Measurements from ENCODE around the gene METAP1D.
"Not testable (repeated sequence)": the region's sequence is repeated elsewhere in the genome, so short reads cannot be mapped to it uniquely, and the experiment has no call there.

The METAP1D gene

DNA sequence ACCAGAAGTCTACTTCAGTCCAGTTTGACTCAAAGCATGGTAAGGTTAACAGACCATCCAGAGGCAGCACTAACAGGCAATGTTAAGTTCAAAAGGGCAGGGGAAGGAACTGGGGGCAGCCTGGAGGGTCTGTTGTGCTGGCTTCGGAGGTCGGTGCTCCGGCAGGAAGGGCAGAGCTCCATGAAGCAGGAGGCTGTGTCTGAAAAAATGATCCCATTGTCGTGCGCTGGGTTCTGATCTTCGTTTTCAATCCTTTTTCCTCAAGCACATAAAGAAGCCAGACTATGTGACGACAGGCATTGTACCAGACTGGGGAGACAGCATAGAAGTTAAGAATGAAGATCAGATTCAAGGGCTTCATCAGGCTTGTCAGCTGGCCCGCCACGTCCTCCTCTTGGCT, 63.7 kb downstream of the METAP1D start:
- Histone ChIP-seq H3K79me2 (ENCODE audit: insufficient read depth, low read length) (no peaks in the 10 kb centered on the region), H3K36me3 (ENCODE audit: low read length) (no peaks in the 10 kb centered on the region), H3K9ac (ENCODE audit: low read length) (no peak overlapping the region), H4K20me1 (ENCODE audit: low read depth, low read length) (no peaks in the 10 kb centered on the region), H3F3A (ENCODE audit: insufficient read depth) (no peaks in the 10 kb centered on the region), H3K4me2 (ENCODE audit: low read depth, low read length, poor library complexity, severe bottlenecking) (no peak overlapping the region), H2AFZ (ENCODE audit: low read depth, low read length, severe bottlenecking) (no peak overlapping the region), H3K9me3 (ENCODE audit: insufficient read depth, low read length) (no peaks in the 10 kb centered on the region), H3K27ac (ENCODE audit: low read depth, low read length) (no peak overlapping the region), H3K4me3 (ENCODE audit: insufficient read depth, low read length, poor library complexity, severe bottlenecking) (no peak overlapping the region), H3K27me3 (ENCODE audit: low read length) (no peaks in the 10 kb centered on the region), H3K9me2 (replicated peaks; ENCODE audit: insufficient read depth, low read length) (no peaks in the 10 kb centered on the region)
- TF ChIP-seq, protein P1, sequence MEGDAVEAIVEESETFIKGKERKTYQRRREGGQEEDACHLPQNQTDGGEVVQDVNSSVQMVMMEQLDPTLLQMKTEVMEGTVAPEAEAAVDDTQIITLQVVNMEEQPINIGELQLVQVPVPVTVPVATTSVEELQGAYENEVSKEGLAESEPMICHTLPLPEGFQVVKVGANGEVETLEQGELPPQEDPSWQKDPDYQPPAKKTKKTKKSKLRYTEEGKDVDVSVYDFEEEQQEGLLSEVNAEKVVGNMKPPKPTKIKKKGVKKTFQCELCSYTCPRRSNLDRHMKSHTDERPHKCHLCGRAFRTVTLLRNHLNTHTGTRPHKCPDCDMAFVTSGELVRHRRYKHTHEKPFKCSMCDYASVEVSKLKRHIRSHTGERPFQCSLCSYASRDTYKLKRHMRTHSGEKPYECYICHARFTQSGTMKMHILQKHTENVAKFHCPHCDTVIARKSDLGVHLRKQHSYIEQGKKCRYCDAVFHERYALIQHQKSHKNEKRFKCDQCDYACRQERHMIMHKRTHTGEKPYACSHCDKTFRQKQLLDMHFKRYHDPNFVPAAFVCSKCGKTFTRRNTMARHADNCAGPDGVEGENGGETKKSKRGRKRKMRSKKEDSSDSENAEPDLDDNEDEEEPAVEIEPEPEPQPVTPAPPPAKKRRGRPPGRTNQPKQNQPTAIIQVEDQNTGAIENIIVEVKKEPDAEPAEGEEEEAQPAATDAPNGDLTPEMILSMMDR (IDR thresholded peaks at IDR 0.05; ENCODE audit: insufficient read depth, low read length, poor library complexity, severe bottlenecking), result no peak
- no peak for TF ChIP-seq EZH2phosphoT487 (conservative IDR thresholded peaks at IDR 0.05; ENCODE audit: low read length)

DNA sequence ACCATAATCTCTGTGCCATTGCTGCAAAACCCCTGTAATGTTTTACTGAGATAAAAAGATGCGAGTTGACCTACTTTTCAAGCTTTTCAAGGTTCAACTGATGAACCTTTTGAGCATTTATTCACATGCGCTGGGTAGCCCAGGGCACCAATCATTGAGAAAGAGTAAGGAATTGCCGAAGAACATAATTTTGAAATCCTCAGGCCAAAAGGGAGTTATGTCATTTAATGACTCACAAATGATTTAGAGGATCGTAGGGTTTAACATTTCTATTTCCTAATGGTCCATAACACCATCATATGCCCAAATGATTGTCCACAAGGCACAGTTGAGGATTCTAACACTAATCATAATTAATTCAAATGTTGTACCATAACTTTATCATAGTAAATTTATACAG, 65.4 kb downstream of the METAP1D start:
- H3K9me2 ChIP-seq (replicated peaks; ENCODE audit: insufficient read depth, low read length), result no peaks in the 10 kb centered on the region
- no peak overlapping the region for H2AFZ ChIP-seq (ENCODE audit: low read depth, low read length, severe bottlenecking)
- TF ChIP-seq EZH2phosphoT487 (conservative IDR thresholded peaks at IDR 0.05; ENCODE audit: low read length), result no peak
- TF ChIP-seq, protein P1 (IDR thresholded peaks at IDR 0.05; ENCODE audit: insufficient read depth, low read length, poor library complexity, severe bottlenecking), result no peak
- H3K36me3 ChIP-seq (ENCODE audit: low read length), result no peaks in the 10 kb centered on the region
- H3K4me3 ChIP-seq (ENCODE audit: insufficient read depth, low read length, poor library complexity, severe bottlenecking), result no peak overlapping the region
- no peaks in the 10 kb centered on the region for H3K27me3 ChIP-seq (ENCODE audit: low read length)
- H3K9me3 ChIP-seq (ENCODE audit: insufficient read depth, low read length), result no peaks in the 10 kb centered on the region
- H3F3A ChIP-seq (ENCODE audit: insufficient read depth), result no peaks in the 10 kb centered on the region
- no peak overlapping the region for H3K9ac ChIP-seq (ENCODE audit: low read length)
- H4K20me1 ChIP-seq (ENCODE audit: low read depth, low read length), result no peaks in the 10 kb centered on the region
- H3K27ac ChIP-seq (ENCODE audit: low read depth, low read length), result no peak overlapping the region
- H3K79me2 ChIP-seq (ENCODE audit: insufficient read depth, low read length), result no peaks in the 10 kb centered on the region
- no peak overlapping the region for H3K4me2 ChIP-seq (ENCODE audit: low read depth, low read length, poor library complexity, severe bottlenecking)

DNA sequence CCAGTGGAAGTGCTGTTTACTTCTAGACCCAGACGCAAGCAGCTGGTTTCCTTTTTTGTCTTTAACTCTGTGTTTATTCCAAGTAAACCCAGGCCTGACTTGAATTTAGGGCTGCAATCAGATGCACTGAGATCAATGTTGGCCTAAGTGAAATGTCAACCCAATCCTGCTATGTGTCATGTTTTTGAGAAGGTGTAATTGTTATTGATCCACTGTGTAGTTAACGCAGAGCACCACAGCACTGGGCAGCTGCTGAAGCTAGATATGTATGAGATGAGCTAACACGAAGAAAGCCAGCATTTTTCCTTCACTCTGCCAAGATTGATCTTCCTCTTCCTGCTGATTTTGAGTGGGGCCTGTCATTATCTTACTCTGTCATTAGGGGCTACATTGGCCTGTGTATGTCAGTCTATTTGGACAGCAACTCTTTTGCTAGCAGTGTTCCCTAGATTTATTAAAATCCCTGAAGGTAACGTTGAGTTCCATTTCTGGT, 66.7 kb downstream of the METAP1D start:
- no peak overlapping the region for H3K27ac ChIP-seq (ENCODE audit: low read depth, low read length)
- H3K27me3 ChIP-seq (ENCODE audit: low read length), result no peaks in the 10 kb centered on the region
- H4K20me1 ChIP-seq (ENCODE audit: low read depth, low read length), result no peaks in the 10 kb centered on the region
- no peak overlapping the region for H3K4me2 ChIP-seq (ENCODE audit: low read depth, low read length, poor library complexity, severe bottlenecking)
- H3K9ac ChIP-seq (ENCODE audit: low read length), result no peak overlapping the region
- H3K9me2 ChIP-seq (replicated peaks; ENCODE audit: insufficient read depth, low read length), result no peaks in the 10 kb centered on the region
- H3K4me3 ChIP-seq (ENCODE audit: insufficient read depth, low read length, poor library complexity, severe bottlenecking), result no peak overlapping the region
- H3K36me3 ChIP-seq (ENCODE audit: low read length), result no peaks in the 10 kb centered on the region
- no peaks in the 10 kb centered on the region for H3K79me2 ChIP-seq (ENCODE audit: insufficient read depth, low read length)
- no peak overlapping the region for H2AFZ ChIP-seq (ENCODE audit: low read depth, low read length, severe bottlenecking)
- TF ChIP-seq, protein P1 (IDR thresholded peaks at IDR 0.05; ENCODE audit: insufficient read depth, low read length, poor library complexity, severe bottlenecking), result no peak
- no peak for TF ChIP-seq EZH2phosphoT487 (conservative IDR thresholded peaks at IDR 0.05; ENCODE audit: low read length)
- H3K9me3 ChIP-seq (ENCODE audit: insufficient read depth, low read length), result no peaks in the 10 kb centered on the region
- H3F3A ChIP-seq (ENCODE audit: insufficient read depth), result no peaks in the 10 kb centered on the region

DNA sequence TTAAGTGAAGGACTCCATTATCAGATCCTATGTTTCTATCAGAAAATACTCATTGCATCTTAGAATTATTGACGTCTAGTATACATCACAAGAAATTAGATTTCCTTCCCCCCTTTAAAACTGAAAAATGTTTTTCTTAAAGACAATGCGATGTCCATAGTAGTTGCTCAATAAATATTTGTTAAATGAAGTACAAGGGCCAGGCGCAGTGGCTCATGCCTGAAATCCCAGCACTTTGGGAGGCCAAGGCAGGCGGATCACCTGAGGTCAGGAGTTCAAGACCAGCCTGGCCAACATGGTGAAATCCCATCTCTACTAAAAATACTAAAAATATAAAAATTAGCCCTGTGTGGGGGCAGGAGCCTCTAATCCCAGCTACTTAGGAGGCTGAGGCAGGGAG, 68.2 kb downstream of the METAP1D start:
- not testable (repeated sequence) for H3K9me3 ChIP-seq (ENCODE audit: insufficient read depth, low read length); H2AFZ ChIP-seq (ENCODE audit: low read depth, low read length, severe bottlenecking); H3K27ac ChIP-seq (ENCODE audit: low read depth, low read length); H3K79me2 ChIP-seq (ENCODE audit: insufficient read depth, low read length); H4K20me1 ChIP-seq (ENCODE audit: low read depth, low read length); H3K4me3 ChIP-seq (ENCODE audit: insufficient read depth, low read length, poor library complexity, severe bottlenecking); H3K9me2 ChIP-seq (replicated peaks; ENCODE audit: insufficient read depth, low read length); H3K9ac ChIP-seq (ENCODE audit: low read length); H3K36me3 ChIP-seq (ENCODE audit: low read length); H3K4me2 ChIP-seq (ENCODE audit: low read depth, low read length, poor library complexity, severe bottlenecking); H3K27me3 ChIP-seq (ENCODE audit: low read length); H3F3A ChIP-seq (ENCODE audit: insufficient read depth)
